ENCODE measurements around the gene CAVIN3. TPM values are rescaled to one million over a fixed set of nuclear protein-coding genes. Genes with fewer than 3 reads are reported as not detected.

The CAVIN3 gene
- total and polyA plus RNA-seq, 2 of the 8 experiments (the other 6 are each of a cell fraction or from before 2014, with no cell fraction given): 17.7 to 26.4 TPM

DNA sequence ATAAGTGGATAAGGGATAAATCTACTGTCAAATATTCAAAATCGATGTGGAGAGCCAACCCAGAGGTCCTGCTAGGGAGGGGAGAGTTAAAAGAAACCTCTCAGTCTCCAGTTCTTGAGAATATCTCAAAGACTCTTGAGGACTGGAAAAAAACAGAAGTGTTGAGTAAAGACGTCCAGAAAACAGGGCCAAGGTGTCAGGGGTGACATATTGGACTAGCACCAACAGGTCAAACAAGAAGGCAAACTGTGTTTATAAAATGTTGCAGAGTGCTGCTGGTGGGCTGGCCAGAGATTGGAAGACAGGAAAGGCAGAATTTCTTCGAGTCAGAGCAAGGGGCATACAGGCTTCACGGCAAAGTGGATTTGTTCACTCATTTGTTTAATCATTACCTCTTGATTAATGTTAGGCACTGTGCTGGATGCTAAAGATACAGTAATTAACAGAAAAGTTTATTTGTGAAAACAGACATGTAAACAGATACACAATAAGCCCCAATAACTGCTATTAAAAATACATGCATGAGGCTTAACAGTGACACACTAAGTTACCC is 36.3 kb upstream of the CAVIN3 start:
- Histone ChIP-seq H2BK5ac (ENCODE audit: low read depth, low read length) (no peak overlapping the region), H3K23me2 (ENCODE audit: low read depth, low read length) (no peaks in the 10 kb centered on the region), H4K5ac (ENCODE audit: insufficient read length, low read depth, low read length) (no peak overlapping the region), H2AK5ac (ENCODE audit: low read depth, low read length) (no peak overlapping the region), H2BK12ac (ENCODE audit: low read depth, low read length) (no peak overlapping the region), H3K56ac (replicated peaks; ENCODE audit: insufficient read length, low read depth, low read length) (no peak overlapping the region), H3K4ac (replicated peaks; ENCODE audit: insufficient read length, low read depth, low read length) (no peak overlapping the region), H3K79me1 (ENCODE audit: low read depth, low read length) (no peaks in the 10 kb centered on the region), H3K14ac (ENCODE audit: insufficient read length) (no peak overlapping the region), H4K8ac (ENCODE audit: extremely low read depth, insufficient read depth, low read length) (no peak overlapping the region), H3K9ac (replicated peaks in 1 of 4; ENCODE audit: extremely low read depth in 1 of 4, low read depth in 3 of 4, low read length in 3 of 4) (no peak overlapping the region), H3K18ac (ENCODE audit: extremely low read depth, low read length) (no peak overlapping the region), H3K27ac (ENCODE audit: low read depth, low read length) (no peak overlapping the region), H2AFZ (ENCODE audit: low read length) (no peak overlapping the region), H4K91ac (replicated peaks; ENCODE audit: insufficient read length, low read length) (no peak overlapping the region), H3K23ac (ENCODE audit: insufficient read length) (no peak overlapping the region), H3K4me3 (ENCODE audit: extremely low read depth in 1 of 4, insufficient read depth in 2 of 4, low read depth in 3 of 4, low read length in 4 of 4) (no peak overlapping the region), H3K79me2 (ENCODE audit: control insufficient read depth in 1 of 2, insufficient read depth in 2 of 2, low read length in 2 of 2) (no peaks in the 10 kb centered on the region), H4K20me1 (replicated peaks in 1 of 2; ENCODE audit: control insufficient read depth in 1 of 2, insufficient read depth in 2 of 2, low read length in 2 of 2) (no peaks in the 10 kb centered on the region), H3K9me3 (ENCODE audit: insufficient read depth in 2 of 2, low read depth in 1 of 2, low read length in 1 of 2) (no peaks in the 10 kb centered on the region), H3K36me3 (ENCODE audit: control insufficient read depth in 2 of 4, insufficient read depth in 4 of 4, low read length in 3 of 4) (no peaks in the 10 kb centered on the region), H2BK120ac (replicated peaks; ENCODE audit: low read depth, low read length) (no peak overlapping the region), H3K4me1 (replicated peaks in 1 of 4; ENCODE audit: control insufficient read depth in 3 of 4, insufficient read depth in 4 of 4, low read length in 3 of 4) (no peaks in the 10 kb centered on the region), H2BK20ac (ENCODE audit: low read length) (no peak overlapping the region), H3K27me3 (replicated peaks in 1 of 4; ENCODE audit: control insufficient read depth in 3 of 4, extremely low read depth in 1 of 4, insufficient read depth in 3 of 4, low read length in 3 of 4) (no peaks in the 10 kb centered on the region), H3K4me2 (ENCODE audit: insufficient read depth in 1 of 2, low read depth in 2 of 2, low read length in 2 of 2) (no peak overlapping the region), H2BK15ac (ENCODE audit: low read length) (no peak overlapping the region)
- CTCF ChIA-PET (ENCODE audit: partially characterized antibody): interaction anchor here (3.6 to 7.8 kb wide), 2 partner anchors 54 to 106 kb away, joined by 24 to 97 read pairs; no protein-coding TSS in a partner anchor
- WGBS, 2 experiments (ENCODE audit: extremely low coverage in 1 of 2, insufficient coverage in 1 of 2, insufficient read length in 1 of 2, insufficient replicate concordance in 2 of 2, low coverage in 1 of 2, low lambda C conversion rate in 2 of 2, missing lambda C conversion rate in 1 of 2): 86% methylated on average over 4 of the region's 4 CpGs; no CpG with 5 or more reads in 1 of the 2 experiments
- POLR2A ChIA-PET (ENCODE audit: partially characterized antibody): no interaction called here
- FAIRE-seq (no peak), DNase-seq (ENCODE audit: low read depth in 1 of 2, low spot score in 2 of 2) (no peak)
- TF ChIP-seq HDAC2 (IDR thresholded peaks at IDR 0.05; ENCODE audit: borderline replicate concordance in 1 of 2, low read depth in 2 of 2, low read length in 2 of 2): no peak
- no peak for TF ChIP-seq SP2 (IDR thresholded peaks at IDR 0.05; ENCODE audit: low read length)
- no peak for TF ChIP-seq RXRA (IDR thresholded peaks at IDR 0.05; ENCODE audit: insufficient read depth, low read depth, low read length)
- TF ChIP-seq, protein P1, sequence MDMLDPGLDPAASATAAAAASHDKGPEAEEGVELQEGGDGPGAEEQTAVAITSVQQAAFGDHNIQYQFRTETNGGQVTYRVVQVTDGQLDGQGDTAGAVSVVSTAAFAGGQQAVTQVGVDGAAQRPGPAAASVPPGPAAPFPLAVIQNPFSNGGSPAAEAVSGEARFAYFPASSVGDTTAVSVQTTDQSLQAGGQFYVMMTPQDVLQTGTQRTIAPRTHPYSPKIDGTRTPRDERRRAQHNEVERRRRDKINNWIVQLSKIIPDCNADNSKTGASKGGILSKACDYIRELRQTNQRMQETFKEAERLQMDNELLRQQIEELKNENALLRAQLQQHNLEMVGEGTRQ (IDR thresholded peaks at IDR 0.05; ENCODE audit: low read length): no peak
- no peak for TF ChIP-seq HDAC6 (IDR thresholded peaks at IDR 0.05; ENCODE audit: low read depth, low read length)
- TF ChIP-seq TEAD4 (IDR thresholded peaks at IDR 0.05; ENCODE audit: low read depth, low read length): no peak
- no peak for TF ChIP-seq SUZ12 (IDR thresholded peaks at IDR 0.05; ENCODE audit: low read length)
- TF ChIP-seq TAF1 (IDR thresholded peaks at IDR 0.05; ENCODE audit: low read depth, low read length): no peak
- TF ChIP-seq RBBP5 (IDR thresholded peaks at IDR 0.05; ENCODE audit: borderline replicate concordance, low read depth, low read length): no peak

Measured in H1 (cell line).